ENCODE results near the gene POMT2.

DNA sequence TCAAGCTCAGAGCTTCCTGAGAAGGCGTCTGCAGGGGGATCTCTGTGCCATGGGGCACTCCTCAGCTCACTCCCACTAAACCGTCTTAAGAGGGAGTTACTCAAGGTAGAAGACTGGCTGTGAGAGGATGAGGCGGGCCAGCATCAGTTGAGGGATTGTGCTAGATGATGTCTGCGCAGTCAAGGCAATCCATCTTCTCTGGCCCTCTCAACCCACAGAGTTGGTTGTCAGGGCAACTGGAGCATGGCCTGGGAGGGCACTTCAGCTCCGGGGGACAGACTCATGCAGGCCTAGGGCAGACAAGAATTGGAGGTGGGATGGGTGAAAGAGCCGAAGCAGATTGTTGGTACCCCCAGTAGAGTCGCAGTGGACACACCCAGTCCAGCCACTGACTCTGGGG is 9.2 kb upstream of the POMT2 start:
- no peak for TF ChIP-seq POLR2A (IDR thresholded peaks at IDR 0.05)
- TF ChIP-seq, protein P1, sequence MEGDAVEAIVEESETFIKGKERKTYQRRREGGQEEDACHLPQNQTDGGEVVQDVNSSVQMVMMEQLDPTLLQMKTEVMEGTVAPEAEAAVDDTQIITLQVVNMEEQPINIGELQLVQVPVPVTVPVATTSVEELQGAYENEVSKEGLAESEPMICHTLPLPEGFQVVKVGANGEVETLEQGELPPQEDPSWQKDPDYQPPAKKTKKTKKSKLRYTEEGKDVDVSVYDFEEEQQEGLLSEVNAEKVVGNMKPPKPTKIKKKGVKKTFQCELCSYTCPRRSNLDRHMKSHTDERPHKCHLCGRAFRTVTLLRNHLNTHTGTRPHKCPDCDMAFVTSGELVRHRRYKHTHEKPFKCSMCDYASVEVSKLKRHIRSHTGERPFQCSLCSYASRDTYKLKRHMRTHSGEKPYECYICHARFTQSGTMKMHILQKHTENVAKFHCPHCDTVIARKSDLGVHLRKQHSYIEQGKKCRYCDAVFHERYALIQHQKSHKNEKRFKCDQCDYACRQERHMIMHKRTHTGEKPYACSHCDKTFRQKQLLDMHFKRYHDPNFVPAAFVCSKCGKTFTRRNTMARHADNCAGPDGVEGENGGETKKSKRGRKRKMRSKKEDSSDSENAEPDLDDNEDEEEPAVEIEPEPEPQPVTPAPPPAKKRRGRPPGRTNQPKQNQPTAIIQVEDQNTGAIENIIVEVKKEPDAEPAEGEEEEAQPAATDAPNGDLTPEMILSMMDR (IDR thresholded peaks at IDR 0.05): no peak
- TF ChIP-seq POLR2AphosphoS5 (IDR thresholded peaks at IDR 0.05): no peak
